HL-60/S4 (cell line): Measurements from ENCODE around the gene THAP2.
"Not testable (repeated sequence)": the region's sequence is repeated elsewhere in the genome, so short reads cannot be mapped to it uniquely, and the experiment has no call there.

Experiments
- in situ Hi-C: fragments of 300-500 bp; cut with MboI; formaldehyde crosslinking; loops from 2 replicates; pipeline ENCODE4 v1.14.3; 2022; ENCODE audit warnings: low sequenced_read_pairs

Gene THAP2

GRCh38 chr12:71661977-71662530 is 2.0 kb upstream of the THAP2 start:
- in situ Hi-C loops: no loop called here

DNA sequence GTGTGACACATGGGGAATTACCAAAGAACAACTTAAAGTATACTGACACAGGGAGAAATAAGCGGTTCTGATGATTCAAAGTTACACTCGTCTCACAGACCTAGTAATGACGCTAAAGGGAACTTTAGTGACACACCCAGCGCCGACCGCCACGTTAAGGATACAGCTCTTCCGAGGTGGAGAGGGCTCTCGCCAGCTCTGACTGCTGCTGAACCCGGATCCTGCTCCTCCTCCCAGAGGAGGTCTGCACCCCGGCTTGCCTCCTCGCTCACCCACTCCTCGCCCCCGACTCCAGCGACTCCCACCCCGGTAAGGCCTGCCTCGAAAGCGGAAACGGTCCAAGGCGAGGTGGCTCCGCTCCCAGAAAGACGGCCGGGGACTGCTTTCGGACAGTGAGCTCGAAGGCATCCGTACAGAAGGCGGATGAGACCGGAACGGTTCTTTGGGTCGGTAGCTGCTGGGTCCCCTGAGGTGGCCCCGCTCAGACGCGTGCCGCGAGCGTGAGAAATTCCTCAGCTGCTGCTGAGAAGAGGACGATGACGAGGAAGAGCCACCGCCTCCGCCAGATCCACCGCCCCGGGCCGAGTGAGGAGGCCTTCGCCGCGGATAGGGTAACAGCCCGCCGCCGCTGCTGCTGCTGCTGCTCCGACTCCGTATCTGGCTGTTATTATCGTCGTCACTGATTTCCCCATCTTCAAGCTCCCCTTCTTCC is 1.1 kb upstream of the THAP2 start:
- in situ Hi-C loops: no loop called here

DNA sequence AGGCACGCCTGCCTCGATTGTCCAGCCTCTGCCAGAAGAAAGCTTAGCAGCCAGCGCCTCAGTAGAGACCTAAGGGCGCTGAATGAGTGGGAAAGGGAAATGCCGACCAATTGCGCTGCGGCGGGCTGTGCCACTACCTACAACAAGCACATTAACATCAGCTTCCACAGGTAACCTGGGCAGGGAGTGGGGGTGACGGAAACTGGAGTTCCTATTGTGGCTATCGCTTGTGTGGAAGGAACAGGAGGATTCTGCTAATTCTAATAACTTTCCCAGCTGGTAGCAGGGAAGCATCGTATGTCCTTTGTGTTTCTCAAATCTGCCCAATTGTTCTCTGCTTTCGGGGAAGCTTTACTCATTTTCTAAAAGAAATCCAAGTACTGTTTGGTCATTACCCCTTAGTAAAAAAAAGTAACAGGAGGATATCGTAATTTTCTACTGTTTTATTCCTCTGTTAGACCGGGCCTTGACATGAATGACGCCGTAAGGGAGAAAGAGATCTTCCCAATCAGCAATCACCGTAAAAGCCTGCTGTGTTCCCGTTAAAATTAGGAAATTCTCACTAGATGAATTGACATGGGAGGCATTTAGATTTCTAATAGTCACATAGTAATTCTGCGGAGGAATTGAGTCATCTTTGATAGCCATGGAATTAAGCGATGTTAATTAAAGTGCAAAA is 449 bp downstream of the THAP2 start:
- in situ Hi-C loops: no loop called here

- in situ Hi-C loops: no loop called here
Observed at GRCh38 chr12:71665090-71665463, 976 bp downstream of the THAP2 start.

GRCh38 chr12:71666259-71666658 is 2.2 kb downstream of the THAP2 start:
- in situ Hi-C loops: no loop called here

DNA sequence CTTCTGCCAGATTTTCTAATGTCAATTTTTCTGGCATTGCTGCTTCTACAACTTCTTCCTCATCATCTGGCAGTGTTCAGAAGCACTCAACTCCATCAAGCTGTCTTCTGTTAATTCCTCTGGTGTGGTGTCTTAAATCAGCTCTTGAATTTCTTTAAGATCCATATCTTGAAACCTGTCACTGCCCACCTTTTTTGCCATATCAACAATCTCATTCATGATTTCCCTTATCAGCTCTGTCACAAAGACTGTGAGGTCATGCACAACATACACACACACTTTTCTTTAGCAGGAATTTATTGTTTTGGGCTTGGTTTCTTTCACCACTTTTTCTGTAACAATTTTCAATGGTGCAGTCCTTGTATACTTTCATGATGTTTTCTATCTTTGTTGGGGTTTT is 7.2 kb downstream of the THAP2 start:
- in situ Hi-C loops: no loop called here

DNA sequence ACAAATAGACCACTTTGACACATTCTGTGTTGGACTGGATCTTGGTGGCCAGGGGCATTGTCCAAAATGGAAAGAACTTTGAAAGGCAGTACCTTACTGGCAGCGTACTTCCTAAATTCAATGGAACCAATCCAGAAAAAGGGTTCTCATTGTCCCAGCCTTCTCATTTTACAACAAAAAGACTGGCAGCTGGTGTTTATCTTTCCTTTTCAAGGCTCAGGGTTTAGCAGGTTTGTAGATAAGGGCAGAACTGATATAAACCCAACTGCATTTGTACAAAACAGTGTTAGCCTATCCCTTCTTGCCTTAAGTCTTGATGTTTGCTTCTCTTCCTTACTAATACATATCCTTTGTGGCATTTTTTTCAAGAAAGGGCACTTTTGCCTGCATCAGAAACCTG is 7.7 kb downstream of the THAP2 start:
- in situ Hi-C loops: no loop called here

DNA sequence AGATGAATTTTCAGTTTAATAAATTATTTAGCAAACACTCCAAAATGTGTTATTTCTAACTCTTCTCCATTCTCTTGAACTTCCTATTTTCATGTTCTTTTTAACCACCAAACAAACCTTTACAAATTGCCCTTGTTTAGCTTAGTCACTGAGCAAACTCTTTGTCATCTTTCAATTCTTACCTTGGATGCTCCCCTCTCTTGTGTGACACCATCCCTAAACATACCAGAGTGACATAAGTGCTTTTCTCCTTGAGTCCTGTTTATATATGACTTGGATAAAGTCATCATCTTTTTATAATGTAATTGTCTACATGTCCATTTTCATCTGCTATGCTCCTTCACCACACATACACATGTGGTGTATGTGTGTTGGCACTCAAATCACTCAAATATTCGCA is 18.4 kb downstream of the THAP2 start:
- in situ Hi-C loops: no loop called here

DNA sequence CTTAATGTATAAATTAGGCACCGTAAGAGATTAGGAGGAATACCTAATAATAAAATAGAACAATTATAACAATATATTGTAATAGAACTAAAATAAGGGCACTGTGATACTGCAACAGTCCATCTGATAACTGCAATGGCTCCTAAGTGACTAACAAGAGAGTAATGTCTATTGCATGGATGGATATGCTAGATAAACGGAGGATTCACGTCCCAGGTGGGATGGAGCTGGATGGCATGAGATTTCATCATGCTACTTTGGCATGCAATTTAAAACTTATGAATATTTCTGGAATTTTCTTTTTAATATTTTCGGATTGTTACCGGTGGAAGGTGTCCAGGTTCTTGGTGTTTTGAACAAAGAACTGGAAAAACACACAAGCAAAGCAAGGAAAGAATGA is 19.5 kb downstream of the THAP2 start:
- in situ Hi-C loops: no loop called here

- in situ Hi-C loops: no loop called here
Observed at GRCh38 chr12:71684081-71684480, 20.0 kb downstream of the THAP2 start.

- in situ Hi-C loops: no loop called here
Observed at GRCh38 chr12:71685312-71685906, 21.3 kb downstream of the THAP2 start.

DNA sequence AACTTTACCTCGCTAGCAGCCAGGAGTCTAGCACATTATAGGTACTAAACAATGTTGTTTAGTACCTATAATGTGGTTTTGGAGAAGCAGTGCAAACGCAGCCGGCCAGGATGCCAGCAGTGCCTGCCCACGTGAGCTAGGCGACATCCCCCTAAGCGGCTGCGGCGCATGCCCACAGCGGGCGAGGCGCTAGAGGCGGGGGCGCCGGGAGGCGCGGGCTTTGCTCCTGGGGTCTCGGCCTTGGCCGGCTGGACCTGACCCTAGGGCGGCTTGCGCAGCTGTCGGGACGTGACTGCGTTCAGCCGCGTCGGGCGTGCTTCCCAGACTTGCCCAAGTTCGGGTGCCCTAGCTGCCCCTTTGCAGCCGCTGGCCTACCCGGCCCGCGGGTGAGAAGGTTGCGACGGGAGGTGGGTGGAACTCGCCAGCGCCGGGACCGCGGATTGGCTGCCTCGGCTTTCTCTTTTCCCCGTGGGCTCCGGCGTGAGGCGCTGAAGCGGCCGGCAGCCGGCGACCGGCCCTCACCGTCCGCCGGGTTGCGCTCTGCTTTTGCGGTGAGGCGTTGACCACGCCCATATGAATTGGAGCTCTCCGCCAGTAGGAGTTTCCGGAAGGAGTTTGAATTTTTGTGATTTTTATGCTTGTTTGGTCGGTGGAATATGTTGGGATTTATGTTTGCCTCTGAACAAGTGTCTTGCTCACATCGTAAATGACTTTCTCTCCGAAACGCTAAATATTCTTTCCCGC is 22.0 kb downstream of the THAP2 start, which contains the start of gene TMEM19:
Gene TMEM19 (plus strand): TSS at position 169 of the 744 bp plus-strand sequence. CDS start 599 bp downstream, outside the sequence.
- in situ Hi-C loops: no loop called here

- in situ Hi-C loops: no loop called here
Observed at GRCh38 chr12:71686658-71687025, 22.5 kb downstream of the THAP2 start.

DNA sequence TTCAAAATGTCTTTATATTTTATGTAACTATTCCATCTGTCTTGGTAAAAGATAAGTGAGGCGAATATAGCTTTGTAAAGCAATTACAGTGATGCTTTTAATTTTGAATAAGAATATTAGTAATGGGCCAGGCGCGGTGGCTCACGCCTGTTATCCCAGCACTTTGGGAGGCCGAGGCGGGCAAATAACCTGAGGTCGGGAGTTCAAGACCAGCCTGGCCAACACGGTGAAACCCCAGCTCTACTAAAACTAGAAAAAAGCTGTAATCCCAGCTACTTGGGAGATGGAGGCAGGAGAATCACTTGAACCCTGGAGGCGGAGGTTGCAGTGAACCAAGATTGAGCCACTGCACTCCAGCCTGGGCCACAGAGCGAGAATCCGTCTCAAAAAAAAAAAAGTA is 23.1 kb downstream of the THAP2 start:
- in situ Hi-C loops: not testable (repeated sequence)

DNA sequence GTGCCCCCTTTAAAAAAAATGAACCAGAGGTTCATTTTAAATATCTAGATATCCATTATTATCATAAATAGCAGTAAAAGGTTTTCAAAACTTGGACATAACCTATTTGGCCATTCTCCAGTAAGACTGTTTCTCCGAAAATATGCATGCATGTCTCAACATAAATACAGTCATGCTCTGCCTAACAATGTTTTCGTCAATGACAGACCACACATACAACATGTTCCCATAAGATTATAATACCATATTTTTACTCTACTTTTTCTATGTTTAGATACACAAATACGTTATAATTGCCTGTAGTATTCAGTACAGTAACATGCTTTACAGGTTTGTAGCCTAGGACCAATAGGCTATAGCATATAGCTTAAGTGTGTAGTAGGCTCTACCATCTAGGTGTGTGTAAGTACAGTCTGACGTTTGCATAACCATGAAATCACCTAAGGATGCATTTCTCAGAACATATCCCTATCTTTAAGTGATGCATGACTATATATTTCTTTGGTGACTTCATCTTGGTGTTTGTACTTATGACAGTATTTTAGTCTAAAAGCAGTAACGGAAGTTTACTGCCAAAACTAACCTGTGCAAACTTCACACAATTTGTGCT is 25.0 kb downstream of the THAP2 start:
- in situ Hi-C loops: no loop called here

DNA sequence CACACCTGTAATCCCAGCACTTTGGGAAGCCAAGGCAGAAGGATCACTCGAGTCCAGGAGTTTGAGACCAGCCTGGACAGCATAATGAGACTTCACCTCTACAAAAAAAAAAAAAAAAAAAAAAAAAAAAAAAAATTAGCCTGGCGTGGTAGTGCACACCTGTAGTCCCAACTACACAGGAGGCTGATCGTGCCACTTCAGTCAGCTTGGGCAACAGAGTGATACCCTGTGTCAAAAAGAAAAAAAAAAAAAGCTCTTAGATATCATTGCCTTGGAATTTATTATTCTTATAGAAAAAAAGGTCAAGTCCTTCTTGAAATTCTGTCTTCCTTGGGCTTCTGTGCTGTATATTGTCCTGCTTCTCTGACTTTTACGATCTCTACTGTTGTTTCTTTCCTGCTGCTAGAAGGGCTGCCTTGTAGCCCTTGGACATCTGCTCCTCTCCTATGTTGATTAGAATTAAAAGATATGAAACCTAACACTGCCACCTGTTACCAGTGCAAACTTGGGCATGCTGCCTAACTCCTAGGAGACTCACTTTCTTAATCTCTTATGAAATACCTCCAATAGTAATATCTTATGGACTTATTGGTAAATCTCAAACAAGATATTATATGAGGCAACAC is 27.5 kb downstream of the THAP2 start:
- in situ Hi-C loops: no loop called here

DNA sequence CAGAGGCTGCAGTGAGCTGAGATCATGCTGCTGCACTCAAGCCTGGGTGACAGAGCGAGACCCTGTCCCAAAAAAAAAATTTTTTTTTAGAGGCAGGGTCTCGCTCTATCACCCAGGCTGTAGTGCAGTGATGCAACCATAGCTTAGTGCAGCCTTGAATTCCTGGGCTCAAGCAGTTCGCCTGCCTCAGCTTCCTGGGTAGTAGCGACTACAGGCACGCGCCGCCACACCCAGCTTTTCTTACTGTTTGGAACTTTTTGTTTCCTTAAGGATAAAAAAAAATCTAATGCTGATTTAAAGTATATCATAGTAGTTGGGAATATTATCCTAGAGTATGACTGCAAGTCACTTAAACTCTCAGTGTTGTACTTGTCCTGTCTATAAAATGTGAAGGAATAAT is 29.0 kb downstream of the THAP2 start:
- in situ Hi-C loops: no loop called here

- in situ Hi-C loops: not testable (repeated sequence)
Observed at GRCh38 chr12:71693651-71694050, 29.6 kb downstream of the THAP2 start.

DNA sequence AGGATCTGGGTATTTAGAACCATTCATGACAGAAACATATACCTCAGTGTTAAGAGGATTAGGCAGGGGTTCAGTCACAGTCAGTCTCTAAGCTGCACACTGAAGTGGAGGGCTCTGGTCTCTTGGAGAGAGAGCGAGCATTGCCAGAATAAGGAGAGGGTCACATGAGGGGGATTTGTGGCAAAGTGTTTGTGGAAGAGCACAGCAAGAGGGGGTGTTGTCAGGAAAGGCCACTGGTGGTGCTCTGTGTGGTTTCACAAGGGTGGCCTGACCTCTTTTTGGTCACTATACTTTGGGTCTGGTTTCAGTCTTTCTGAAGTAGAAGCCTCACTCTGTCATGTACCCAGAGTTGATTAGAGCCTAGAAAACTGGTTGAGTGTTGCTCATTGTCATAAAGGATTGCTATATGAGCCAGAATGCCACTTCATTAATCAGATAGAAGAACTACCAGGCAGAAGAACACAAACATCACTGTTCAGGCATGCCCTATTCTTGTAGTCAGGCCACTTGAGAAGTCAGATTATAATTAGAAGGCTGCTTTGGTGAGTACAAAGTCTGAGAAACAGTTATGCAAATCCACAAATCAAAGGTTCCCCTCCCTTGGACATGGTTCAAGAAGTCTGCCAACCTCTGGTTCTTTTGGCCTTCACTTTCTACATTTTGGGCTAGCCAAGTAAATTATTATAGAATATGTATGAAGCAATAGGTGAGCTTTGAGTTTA is 30.2 kb downstream of the THAP2 start:
- in situ Hi-C loops: no loop called here

DNA sequence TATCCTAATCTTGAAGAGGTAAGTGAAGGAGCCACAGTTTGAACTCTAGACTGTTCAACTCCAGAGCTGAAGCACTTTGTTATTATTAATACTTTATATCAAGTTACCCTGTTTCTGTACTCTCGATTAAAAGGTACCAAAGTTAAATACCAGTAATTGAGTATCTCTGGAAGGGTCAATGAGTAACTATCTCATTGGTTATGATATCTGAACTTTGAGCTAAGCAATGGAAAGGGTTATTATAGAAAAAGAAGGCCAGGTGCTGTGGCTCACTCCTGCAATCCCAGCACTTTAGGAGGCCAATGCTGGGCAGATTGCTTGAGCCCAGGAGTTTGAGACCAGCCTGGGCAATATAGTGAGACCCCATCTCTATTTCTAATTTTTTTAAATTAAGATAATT is 31.7 kb downstream of the THAP2 start:
- in situ Hi-C loops: no loop called here
